HG03571 (cell line): ENCODE data around the gene PAK4.
"Not testable (repeated sequence)": the region's sequence is repeated elsewhere in the genome, so short reads cannot be mapped to it uniquely, and the experiment has no call there.

Experiments used
- ATAC-seq: cut with Tn5 transposase; IDR thresholded peaks from one replicate; pipeline ENCODE4 v1.9.1; 2021; ENCODE audit not compliant: unreplicated experiment

PAK4 gene

GRCh38 chr19:39202998-39203355, 77.4 kb downstream of the PAK4 start:
- no peak for ATAC-seq

- no peak for ATAC-seq
Measured at GRCh38 chr19:39203372-39204341, 78.1 kb downstream of the PAK4 start, which contains the start of gene SYCN. TSS of gene SYCN (minus strand) at chr19:39204263. CDS start at chr19:39204254, 9 bp downstream.

- no peak for ATAC-seq
Measured at GRCh38 chr19:39205449-39205764, 79.8 kb downstream of the PAK4 start.

GRCh38 chr19:39206122-39206521, 80.5 kb downstream of the PAK4 start:
- ATAC-seq = no peak

- ATAC-seq = no peak
Measured at GRCh38 chr19:39207293-39207836, 81.8 kb downstream of the PAK4 start.

GRCh38 chr19:39208175-39208795, 82.7 kb downstream of the PAK4 start:
- no peak for ATAC-seq

- no peak for ATAC-seq
Measured at GRCh38 chr19:39209196-39209595, 83.6 kb downstream of the PAK4 start.

- ATAC-seq = no peak
Measured at GRCh38 chr19:39211731-39212374, 86.3 kb downstream of the PAK4 start.

- ATAC-seq = no peak
Measured at GRCh38 chr19:39212375-39212742, 86.8 kb downstream of the PAK4 start.

- ATAC-seq = not testable (repeated sequence)
Measured at GRCh38 chr19:39215323-39215722, 89.7 kb downstream of the PAK4 start.

GRCh38 chr19:39217094-39217493, 91.5 kb downstream of the PAK4 start:
- no peak for ATAC-seq

GRCh38 chr19:39218230-39219007, 92.8 kb downstream of the PAK4 start:
- no peak for ATAC-seq

GRCh38 chr19:39219108-39219507, 93.5 kb downstream of the PAK4 start:
- ATAC-seq = not testable (repeated sequence)

- no peak for ATAC-seq
Measured at GRCh38 chr19:39223703-39224279, 98.2 kb downstream of the PAK4 start.

- no peak for ATAC-seq
Measured at GRCh38 chr19:39224910-39225309, 99.3 kb downstream of the PAK4 start.
